D721Med (cell line): ENCODE results near the gene CTCF.

Source experiments
- DNase-seq: peaks from one replicate; pipeline ENCODE4 v3.0.0; 2011; ENCODE audit warnings: low spot score; ENCODE audit not compliant: insufficient read length
- FAIRE-seq: peaks from 2 replicates; lab custom pipeline; 2011; peaks lifted over from hg19 to GRCh38; lab: Jason Lieb, UNC
- TF ChIP-seq, protein P1 (sequence below): IDR thresholded peaks from 2 replicates; pipeline ENCODE4 v1.5.1; 2012; ENCODE audit warnings: mild to moderate bottlenecking, control low read depth; ENCODE audit not compliant: insufficient read depth; ENCODE audit errors: missing control alignments

CTCF gene

GRCh38 chr16:67647111-67647651 is 84.9 kb downstream of the CTCF start:
- FAIRE-seq (no peak), DNase-seq (no peak)
- TF ChIP-seq, protein P1, sequence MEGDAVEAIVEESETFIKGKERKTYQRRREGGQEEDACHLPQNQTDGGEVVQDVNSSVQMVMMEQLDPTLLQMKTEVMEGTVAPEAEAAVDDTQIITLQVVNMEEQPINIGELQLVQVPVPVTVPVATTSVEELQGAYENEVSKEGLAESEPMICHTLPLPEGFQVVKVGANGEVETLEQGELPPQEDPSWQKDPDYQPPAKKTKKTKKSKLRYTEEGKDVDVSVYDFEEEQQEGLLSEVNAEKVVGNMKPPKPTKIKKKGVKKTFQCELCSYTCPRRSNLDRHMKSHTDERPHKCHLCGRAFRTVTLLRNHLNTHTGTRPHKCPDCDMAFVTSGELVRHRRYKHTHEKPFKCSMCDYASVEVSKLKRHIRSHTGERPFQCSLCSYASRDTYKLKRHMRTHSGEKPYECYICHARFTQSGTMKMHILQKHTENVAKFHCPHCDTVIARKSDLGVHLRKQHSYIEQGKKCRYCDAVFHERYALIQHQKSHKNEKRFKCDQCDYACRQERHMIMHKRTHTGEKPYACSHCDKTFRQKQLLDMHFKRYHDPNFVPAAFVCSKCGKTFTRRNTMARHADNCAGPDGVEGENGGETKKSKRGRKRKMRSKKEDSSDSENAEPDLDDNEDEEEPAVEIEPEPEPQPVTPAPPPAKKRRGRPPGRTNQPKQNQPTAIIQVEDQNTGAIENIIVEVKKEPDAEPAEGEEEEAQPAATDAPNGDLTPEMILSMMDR, result no peak

DNA sequence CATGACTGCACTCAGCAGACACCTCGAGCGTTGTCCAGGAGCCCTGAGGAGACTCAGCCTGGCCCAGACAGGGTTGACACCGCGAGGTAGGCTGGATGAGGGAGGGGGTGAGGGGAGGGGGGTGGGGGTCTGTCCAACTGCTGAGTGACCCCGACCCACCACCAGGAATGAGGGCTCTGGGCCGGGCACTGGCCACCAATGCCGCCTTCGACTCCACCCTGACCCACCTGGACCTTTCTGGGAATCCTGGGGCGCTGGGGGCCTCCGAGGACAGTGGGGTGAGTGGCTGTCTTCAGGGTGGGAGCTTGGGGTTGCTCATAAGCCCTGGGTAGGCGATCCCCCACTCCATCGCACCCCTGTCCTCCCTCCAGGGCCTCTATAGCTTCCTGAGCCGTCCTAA is 85.4 kb downstream of the CTCF start:
- no peak for FAIRE-seq
- DNase-seq, result no peak
- TF ChIP-seq, protein P1, result no peak

DNA sequence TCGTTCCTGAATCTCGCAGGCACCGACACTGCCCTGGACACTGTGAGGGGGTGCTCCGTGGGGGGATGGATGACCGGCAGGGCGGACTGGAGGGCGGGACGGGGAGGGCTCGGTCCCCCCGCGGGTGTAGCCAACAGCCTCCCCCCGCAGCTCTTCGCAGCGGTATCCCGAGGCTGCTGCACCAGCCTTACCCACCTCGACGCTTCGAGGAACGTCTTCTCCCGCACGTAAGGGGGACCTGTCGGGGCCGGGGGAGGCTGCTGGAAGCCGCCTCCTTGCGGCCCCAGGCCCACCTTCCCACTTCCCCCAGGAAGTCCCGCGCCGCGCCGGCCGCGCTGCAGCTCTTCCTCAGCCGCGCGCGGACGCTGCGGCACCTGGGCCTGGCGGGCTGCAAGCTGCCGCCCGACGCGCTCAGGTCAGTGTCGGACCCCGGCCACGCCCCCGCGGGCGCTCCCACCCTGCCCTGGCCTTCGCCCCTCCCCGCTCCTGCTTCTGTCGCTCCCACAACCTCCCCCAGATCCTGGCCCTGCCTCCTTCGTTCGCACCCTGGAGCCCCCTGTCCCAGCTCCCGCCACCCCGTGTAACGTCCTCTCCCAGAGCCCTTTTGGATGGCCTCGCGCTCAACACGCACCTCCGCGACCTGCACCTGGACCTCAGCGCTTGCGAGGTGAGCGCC is 85.9 kb downstream of the CTCF start:
- FAIRE-seq (no peak), DNase-seq (no peak)
- TF ChIP-seq, protein P1, result no peak

GRCh38 chr16:67648764-67649407 is 86.6 kb downstream of the CTCF start:
- DNase-seq, result no peak
- no peak for FAIRE-seq
- TF ChIP-seq, protein P1, result no peak

- no peak for DNase-seq
- TF ChIP-seq, protein P1, result no peak
- FAIRE-seq, result no peak
Measured at GRCh38 chr16:67649494-67649931, 87.2 kb downstream of the CTCF start.

GRCh38 chr16:67650023-67650422 is 87.7 kb downstream of the CTCF start:
- FAIRE-seq, result no peak
- DNase-seq, result no peak
- TF ChIP-seq, protein P1, result no peak

- FAIRE-seq, result no peak
- TF ChIP-seq, protein P1, result no peak
Measured at GRCh38 chr16:67651039-67651438, 88.7 kb downstream of the CTCF start.

More at GRCh38 chr16:67651039-67651438, 88.7 kb downstream of the CTCF start:
- no peak for DNase-seq
